Pancreas (tissue), 8 donors: ENCODE results near the gene PPP5C. TPM values are rescaled to one million over a fixed set of nuclear protein-coding genes. Genes with fewer than 3 reads are reported as not detected.

Source experiments
- polyA plus RNA-seq, 2 donors: library from polyadenylated mRNA; stranded (reverse); fragments of 200-250 nt; gene quantifications; one replicate each; pipeline ENCODE4 v1.2.3, GENCODE V29; 2013
- total RNA-seq, 6 donors: library from RNA; stranded (reverse); fragmentation: NEBNext Ultra II Directional in 4 of 6; extraction: Animal tissue kit (Norgen Biotek cat#: 25700) in 4 of 6; gene quantifications; one replicate each; pipeline versions ENCODE4 v1.2.1 to v1.2.4, GENCODE V29; 2021 to 2023
- donor health status: healthy with polysubstance abuse.
- donor health status: DM: no; HTN: no; CAD: no; lungs with moderate emphysema.
- donor health status: DM: no; HTN: no; CAD: no.
- donor health status: Bipolar disorder and iron deficiency.
- donor health status: DM: yes; HTN: yes; CAD: no.
- donor health status: DM: no; HTN: no; CAD: no.
- donor health status: DM: no; HTN: no; CAD: no.
- donor health status: DM: yes; HTN: yes; CAD: no.

Gene PPP5C
- total and polyA plus RNA-seq, 8 donors, result 16.7 to 53.9 (median 23.8) TPM

Other genes starting within 250 kb of the PPP5C start
- gene IGFL3, start 222.4 kb upstream of the PPP5C start, total RNA-seq, result not detected
- gene IGFL3, start 222.4 kb upstream of the PPP5C start, polyA plus RNA-seq, result not detected
- not detected for gene IGFL2, start 198.8 kb upstream of the PPP5C start, total RNA-seq
- gene IGFL2, start 198.8 kb upstream of the PPP5C start, polyA plus RNA-seq, result not detected
- gene IGFL1, start 117.3 kb upstream of the PPP5C start, total RNA-seq, result not detected
- gene IGFL1, start 117.3 kb upstream of the PPP5C start, polyA plus RNA-seq, result not detected
- gene HIF3A, start 50.0 kb upstream of the PPP5C start, total RNA-seq, result 10 to 100 TPM in 1 of 6 donors, 1 to 10 TPM in 4, under 1 TPM in 1; 0.71 to 12.7 (median 5.1) TPM
- 10 to 100 TPM; 23.8 to 27.6 TPM for gene HIF3A, start 50.0 kb upstream of the PPP5C start, polyA plus RNA-seq
- gene CCDC8, start 66.5 kb downstream of the PPP5C start, total RNA-seq, result 10 to 100 TPM in 5 of 6 donors, 1 to 10 TPM in 1; 9.9 to 22.0 (median 12.6) TPM
- 10 to 100 TPM in 1 of 2 donors, 1 to 10 TPM in 1; 8.2 to 11.3 TPM for gene CCDC8, start 66.5 kb downstream of the PPP5C start, polyA plus RNA-seq
- under 1 TPM in 4 of 6 donors, not detected in 2; 0.08 to 0.28 (median 0.12) TPM for gene PNMA8C, start 81.8 kb downstream of the PPP5C start, total RNA-seq
- under 1 TPM; 0.15 to 0.61 TPM for gene PNMA8C, start 81.8 kb downstream of the PPP5C start, polyA plus RNA-seq
- gene PNMA8A, start 124.5 kb downstream of the PPP5C start, total RNA-seq, result 1 to 10 TPM; 2.4 to 8.0 (median 5.8) TPM
- 1 to 10 TPM; 2.4 to 8.9 TPM for gene PNMA8A, start 124.5 kb downstream of the PPP5C start, polyA plus RNA-seq
- 1 to 10 TPM in 2 of 6 donors, under 1 TPM in 4; 0.47 to 1.4 (median 0.68) TPM for gene PNMA8B, start 148.8 kb downstream of the PPP5C start, total RNA-seq
- gene PNMA8B, start 148.8 kb downstream of the PPP5C start, polyA plus RNA-seq, result 1 to 10 TPM; 1.1 to 1.2 TPM